Neutrophil (primary cell): ENCODE measurements around the gene LOXL4.

ENCODE experiments used
- H3K27ac ChIP-seq: fragments of 200-600 bp; sonication (generic); 2 replicates; pipeline ENCODE4 v1.5.1; 2016; ENCODE audit warnings: mild to moderate bottlenecking, moderate library complexity
- H3K27me3 ChIP-seq: fragments of 200-600 bp; sonication (generic); 2 replicates; pipeline ENCODE4 v1.6.0; 2016; ENCODE audit warnings: mild to moderate bottlenecking
- H3K36me3 ChIP-seq: fragments of 200-600 bp; sonication (generic); 2 replicates; pipeline ENCODE4 v1.5.1; 2017
- H3K4me1 ChIP-seq, 2 experiments: fragments of 200-600 bp in 1 of 2; sonication (generic) in 1 of 2; 1 replicate in 1 of 2; 2 replicates in 1 of 2; pipeline versions ENCODE4 v1.5.1 to v1.6.1; 2013 to 2016; ENCODE audit warnings: low read depth in 1 of 2, low read length in 1 of 2, mild to moderate bottlenecking in 1 of 2, moderate library complexity in 1 of 2; ENCODE audit not compliant: control insufficient read depth in 1 of 2, insufficient read depth in 1 of 2
- H3K4me3 ChIP-seq, 2 experiments: fragments of 200-600 bp in 1 of 2; sonication (generic) in 1 of 2; 1 replicate in 1 of 2; 2 replicates in 1 of 2; pipeline ENCODE4 v1.5.1; 2013 to 2016; ENCODE audit warnings: low read depth in 1 of 2, low read length in 1 of 2, mild to moderate bottlenecking in 1 of 2, moderate library complexity in 1 of 2
- H3K9me3 ChIP-seq: fragments of 200-600 bp; sonication (generic); 2 replicates; pipeline ENCODE4 v1.5.1; 2016
- CTCF ChIP-seq: fragments of 200-600 bp; sonication (generic); IDR thresholded peaks from 2 replicates; pipeline ENCODE4 v1.5.1; 2016; ENCODE audit warnings: antibody characterized with exemption

LOXL4 gene

GRCh38 chr10:98267069-98267893 is 713 bp downstream of the LOXL4 start:
- no peaks in the 10 kb centered on the region for H3K36me3 ChIP-seq

GRCh38 chr10:98266647-98267046 is 1.3 kb downstream of the LOXL4 start:
- Histone ChIP-seq H3K27ac (no peak overlapping the region), H3K27me3 (peaks cover 74% of the 10 kb centered on the region), H3K4me3 (no peak overlapping the region), H3K4me1 (peaks cover 13 to 22% of the 10 kb centered on the region in 2 experiments), H3K9me3 (no peaks in the 10 kb centered on the region), H3K36me3 (no peaks in the 10 kb centered on the region)
- no peak for TF ChIP-seq CTCF

More at GRCh38 chr10:98267069-98267893, 713 bp downstream of the LOXL4 start:
- Histone ChIP-seq H3K4me1 (peaks cover 13 to 22% of the 10 kb centered on the region in 2 experiments), H3K27ac (no peak overlapping the region), H3K4me3 (no peak overlapping the region), H3K27me3 (peaks cover 78% of the 10 kb centered on the region), H3K9me3 (no peaks in the 10 kb centered on the region)
- no peak for TF ChIP-seq CTCF

- H3K4me3 ChIP-seq = no peak overlapping the region
- H3K27ac ChIP-seq = no peak overlapping the region
- H3K36me3 ChIP-seq = no peaks in the 10 kb centered on the region
- no peak for TF ChIP-seq CTCF
- H3K27me3 ChIP-seq = peaks cover 65% of the 10 kb centered on the region
- no peaks in the 10 kb centered on the region for H3K9me3 ChIP-seq
- H3K4me1 ChIP-seq = peaks cover 13 to 23% of the 10 kb centered on the region in 2 experiments
Measured at GRCh38 chr10:98265403-98266378, 2.3 kb downstream of the LOXL4 start.

GRCh38 chr10:98264378-98265065 is 3.5 kb downstream of the LOXL4 start:
- H3K36me3 ChIP-seq = no peaks in the 10 kb centered on the region
- H3K4me3 ChIP-seq = no peak overlapping the region
- H3K4me1 ChIP-seq = peaks cover 25 to 35% of the 10 kb centered on the region in 2 experiments
- no peak overlapping the region for H3K27ac ChIP-seq
- no peaks in the 10 kb centered on the region for H3K9me3 ChIP-seq
- peaks cover 53% of the 10 kb centered on the region for H3K27me3 ChIP-seq
- TF ChIP-seq CTCF = no peak

GRCh38 chr10:98263088-98263487 is 4.9 kb downstream of the LOXL4 start:
- no peaks in the 10 kb centered on the region for H3K36me3 ChIP-seq
- no peak overlapping the region for H3K27ac ChIP-seq
- no peak for TF ChIP-seq CTCF
- peaks cover 29 to 37% of the 10 kb centered on the region in 2 experiments for H3K4me1 ChIP-seq
- H3K27me3 ChIP-seq = peaks cover 39% of the 10 kb centered on the region
- no peaks in the 10 kb centered on the region for H3K9me3 ChIP-seq
- no peak overlapping the region for H3K4me3 ChIP-seq
